HK-2 (cell line): ENCODE results near the gene CHAC1.
"Not testable (repeated sequence)": the region's sequence is repeated elsewhere in the genome, so short reads cannot be mapped to it uniquely, and the experiment has no call there.

Source experiments
- DNase-seq: peaks from one replicate; pipeline ENCODE4 v3.0.0-alpha.2; 2018; ENCODE audit not compliant: unreplicated experiment

The CHAC1 gene

DNA sequence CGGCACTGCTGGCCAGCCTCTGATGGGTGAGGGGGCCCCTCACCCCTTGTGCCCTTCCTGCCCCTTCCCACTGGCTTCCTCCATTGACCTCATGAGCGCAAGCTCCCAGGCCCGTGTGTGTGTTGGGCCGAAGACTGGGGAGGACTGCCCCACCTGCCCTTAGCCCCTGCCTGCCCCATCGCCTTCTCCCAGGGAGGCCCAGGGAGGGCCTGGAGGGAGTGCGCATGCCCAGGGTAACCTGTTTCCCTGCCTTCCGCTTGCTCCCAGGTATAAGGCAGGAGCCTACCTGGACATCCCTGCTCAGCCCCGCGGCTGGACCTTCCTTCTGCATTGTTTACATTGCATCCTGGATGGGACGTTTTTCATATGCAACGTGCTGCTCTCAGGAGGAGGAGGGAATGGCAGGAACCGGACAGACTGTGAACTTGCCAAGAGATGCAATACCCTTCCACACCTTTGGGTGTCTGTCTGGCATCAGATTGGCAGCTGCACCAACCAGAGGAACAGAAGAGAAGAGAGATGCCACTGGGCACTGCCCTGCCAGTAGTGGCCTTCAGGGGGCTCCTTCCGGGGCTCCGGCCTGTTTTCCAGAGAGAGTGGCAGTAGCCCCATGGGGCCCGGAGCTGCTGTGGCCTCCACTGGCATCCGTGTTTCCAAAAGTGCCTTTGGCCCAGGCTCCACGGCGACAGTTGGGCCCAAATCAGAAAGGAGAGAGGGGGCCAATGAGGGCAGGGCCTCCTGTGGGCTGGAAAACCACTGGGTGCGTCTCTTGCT, 15.3 kb upstream of the CHAC1 start:
- DNase-seq: no peak

DNA sequence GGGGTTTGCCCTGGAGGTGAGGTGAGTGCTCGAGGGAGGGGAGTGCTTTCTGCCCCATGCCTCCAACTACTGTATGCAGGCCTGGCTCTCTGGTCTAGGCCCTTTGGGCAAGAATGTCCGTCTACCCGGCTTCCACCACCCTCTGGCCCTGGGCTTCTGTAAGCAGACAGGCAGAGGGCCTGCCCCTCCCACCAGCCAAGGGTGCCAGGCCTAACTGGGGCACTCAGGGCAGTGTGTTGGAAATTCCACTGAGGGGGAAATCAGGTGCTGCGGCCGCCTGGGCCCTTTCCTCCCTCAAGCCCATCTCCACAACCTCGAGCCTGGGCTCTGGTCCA, 14.8 kb upstream of the CHAC1 start:
- DNase-seq: no peak

GRCh38 chr15:40940296-40940801, 12.9 kb upstream of the CHAC1 start:
- no peak for DNase-seq

GRCh38 chr15:40941068-40941527, 12.2 kb upstream of the CHAC1 start:
- no peak for DNase-seq

- peak; percentile 77 for DNase-seq
Observed at GRCh38 chr15:40941528-40942336, 11.5 kb upstream of the CHAC1 start.

GRCh38 chr15:40942337-40942854, 10.9 kb upstream of the CHAC1 start:
- no peak for DNase-seq

DNA sequence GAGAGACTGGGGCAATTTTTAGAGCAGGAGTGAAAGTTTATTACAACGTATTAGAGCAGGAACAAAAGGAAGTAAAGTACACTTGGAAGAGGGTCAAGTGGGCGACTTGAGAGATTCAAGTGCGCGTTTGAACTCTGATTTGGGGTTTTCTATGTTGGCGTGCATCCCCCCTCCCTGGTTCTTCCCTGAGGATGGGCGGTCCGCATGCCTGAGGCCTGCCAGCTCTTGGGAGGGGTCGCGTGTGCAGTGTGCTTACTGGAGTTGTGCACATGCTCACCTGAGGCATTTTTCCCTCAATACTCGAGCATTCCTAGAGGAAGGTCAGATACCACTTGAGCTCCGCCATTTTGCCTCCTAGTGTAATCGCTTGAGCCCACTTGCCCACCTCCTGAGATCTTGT, 10.4 kb upstream of the CHAC1 start:
- no peak for DNase-seq

GRCh38 chr15:40943764-40944365, 9.4 kb upstream of the CHAC1 start:
- no peak for DNase-seq

- no peak for DNase-seq
Observed at GRCh38 chr15:40944510-40945296, 8.6 kb upstream of the CHAC1 start.

GRCh38 chr15:40948706-40949473, 4.4 kb upstream of the CHAC1 start:
- no peak for DNase-seq

DNA sequence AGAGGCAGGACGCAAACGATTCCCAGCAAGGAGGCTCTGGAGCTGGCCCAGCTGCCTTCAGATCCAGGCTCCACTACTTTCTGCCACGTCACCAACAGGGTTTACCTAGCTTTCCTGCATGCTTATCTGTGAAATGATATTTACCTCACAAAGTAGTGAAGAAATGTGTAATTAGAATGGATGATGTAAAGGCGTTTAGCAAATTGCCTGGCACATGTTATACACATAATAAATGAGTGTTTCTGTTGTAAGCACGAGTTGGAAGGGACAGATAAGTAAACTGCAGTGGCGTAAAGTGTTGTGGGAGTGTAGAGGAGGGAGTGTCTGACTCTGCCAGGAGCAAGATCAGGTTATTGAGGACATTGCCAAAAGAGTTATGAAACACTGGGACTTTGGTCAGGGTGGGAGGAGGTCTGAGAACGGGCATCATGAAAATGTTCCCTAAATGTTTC, 3.5 kb upstream of the CHAC1 start:
- DNase-seq: no peak

- no peak for DNase-seq
Observed at GRCh38 chr15:40951764-40952163, 1.5 kb upstream of the CHAC1 start.

DNA sequence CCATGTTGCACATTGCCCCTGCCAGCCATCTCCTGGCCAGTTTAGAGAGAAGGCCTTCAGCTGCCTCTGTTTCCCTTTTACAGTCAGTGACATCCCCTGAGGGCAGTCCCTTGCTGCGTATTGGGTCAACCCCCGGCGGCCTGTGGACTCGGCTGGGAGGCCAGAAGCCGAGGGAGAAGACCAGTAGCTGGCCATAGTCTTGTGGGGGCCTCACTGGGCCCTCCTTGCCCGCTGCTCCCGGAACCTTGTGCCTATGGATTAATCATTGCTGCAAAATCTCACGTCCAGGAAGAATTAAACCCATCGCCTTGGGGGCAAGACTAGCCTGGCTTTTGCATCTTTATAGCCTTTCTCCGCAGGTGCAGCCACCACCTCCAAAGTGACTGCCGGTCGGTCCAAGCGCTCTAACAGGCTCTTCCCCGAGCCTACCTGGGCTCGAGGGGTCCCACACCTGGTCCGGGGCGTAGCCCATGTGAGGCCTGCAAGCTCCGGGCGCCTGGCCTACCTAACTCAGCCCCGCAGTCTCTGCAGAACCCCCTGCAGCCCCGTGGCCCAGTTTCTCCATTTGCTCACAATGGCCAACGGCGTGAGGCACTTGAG, 870 bp upstream of the CHAC1 start:
- no peak for DNase-seq

GRCh38 chr15:40953713-40954074, 423 bp downstream of the CHAC1 start:
- peak; percentile 35 for DNase-seq

DNA sequence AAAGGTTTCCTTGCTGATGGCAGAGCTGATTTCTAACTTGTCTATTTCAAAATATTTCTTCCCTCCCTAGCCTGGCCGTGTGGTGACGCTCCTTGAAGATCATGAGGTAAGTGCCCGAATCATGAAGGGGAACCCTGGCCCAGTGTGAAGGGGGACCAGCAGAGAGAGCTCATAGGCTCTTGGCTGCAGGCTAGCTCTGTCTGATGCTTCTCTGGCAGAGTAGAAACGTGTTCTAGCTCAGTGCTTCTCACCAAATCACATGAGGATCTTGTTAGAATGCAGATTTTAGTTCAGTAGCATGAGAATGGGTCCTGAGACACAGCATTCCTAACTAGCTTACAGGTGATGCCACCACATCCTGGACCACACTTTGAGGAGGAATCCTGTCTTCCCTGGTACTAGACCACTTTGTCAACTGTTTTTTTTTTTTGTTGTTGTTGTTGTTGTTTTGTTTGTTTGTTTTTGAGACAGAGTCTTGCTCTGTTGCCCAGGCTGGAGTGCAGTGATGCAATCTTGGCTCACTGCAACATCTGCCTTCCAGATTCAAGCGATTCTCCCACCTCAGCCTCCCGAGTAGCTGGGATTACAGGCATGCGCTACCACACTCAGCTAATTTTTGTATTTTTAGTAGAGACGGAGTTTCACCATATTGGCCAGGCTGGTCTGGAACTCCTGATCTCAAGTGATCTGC, 1.0 kb downstream of the CHAC1 start:
- DNase-seq: not testable (repeated sequence)

DNA sequence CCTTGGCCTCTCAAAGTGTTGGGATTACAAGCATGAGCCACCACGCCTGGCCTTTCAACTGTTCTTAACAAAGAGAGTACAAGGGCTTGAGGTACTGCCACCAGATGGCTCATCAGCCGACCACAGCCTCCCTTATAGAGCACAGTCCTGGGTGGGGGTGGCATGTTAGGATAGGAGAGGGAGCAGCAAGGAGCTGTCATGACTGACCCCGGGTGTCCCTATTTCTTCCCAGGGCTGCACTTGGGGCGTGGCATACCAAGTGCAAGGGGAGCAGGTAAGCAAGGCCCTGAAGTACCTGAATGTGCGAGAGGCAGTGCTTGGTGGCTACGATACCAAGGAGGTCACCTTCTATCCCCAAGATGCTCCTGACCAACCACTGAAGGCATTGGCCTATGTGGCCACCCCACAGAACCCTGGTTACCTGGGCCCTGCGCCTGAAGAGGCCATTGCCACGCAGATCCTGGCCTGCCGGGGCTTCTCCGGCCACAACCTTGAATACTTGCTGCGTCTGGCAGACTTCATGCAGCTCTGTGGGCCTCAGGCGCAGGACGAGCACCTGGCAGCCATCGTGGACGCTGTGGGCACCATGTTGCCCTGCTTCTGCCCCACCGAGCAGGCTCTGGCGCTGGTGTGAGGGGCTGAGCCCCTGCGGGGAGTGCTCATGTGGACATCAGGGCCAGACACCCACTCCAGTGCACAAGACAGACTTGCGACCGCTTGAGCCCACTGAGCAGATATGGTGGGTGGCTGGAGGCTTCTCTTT, 2.1 kb downstream of the CHAC1 start:
- DNase-seq: no peak

- no peak for DNase-seq
Observed at GRCh38 chr15:40955930-40956540, 2.8 kb downstream of the CHAC1 start.

GRCh38 chr15:40956541-40956982, 3.3 kb downstream of the CHAC1 start:
- no peak for DNase-seq
